Activated T-cell treated with anti-CD3 and anti-CD28 coated beads for 24 hours (primary cell): ENCODE measurements around the gene NTN1.
A peak's percentile ranks its signal among the peaks of the same experiment; 100 is the strongest.

Source experiments
- DNase-seq: peaks from one replicate; pipeline ENCODE4 v3.0.0-alpha.2; 2020; ENCODE audit warnings: low read depth

The NTN1 gene

DNA sequence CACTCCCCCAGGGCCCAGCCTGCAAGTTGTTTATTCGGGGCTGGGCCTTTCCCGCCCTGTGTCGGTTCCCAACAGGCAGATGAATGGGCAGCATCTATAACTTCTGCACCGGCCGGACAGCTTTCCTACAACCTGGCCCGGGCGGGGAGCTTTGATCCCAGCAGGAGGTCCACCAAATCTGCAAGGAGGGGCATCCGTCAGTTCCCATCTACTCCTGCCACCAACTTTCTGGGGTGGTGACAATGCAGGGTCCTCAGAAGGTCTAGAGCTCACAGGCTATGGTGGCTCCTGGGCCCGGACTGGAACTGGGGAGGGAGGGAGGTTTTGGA, 211.9 kb downstream of the NTN1 start:
- no peak for DNase-seq

DNA sequence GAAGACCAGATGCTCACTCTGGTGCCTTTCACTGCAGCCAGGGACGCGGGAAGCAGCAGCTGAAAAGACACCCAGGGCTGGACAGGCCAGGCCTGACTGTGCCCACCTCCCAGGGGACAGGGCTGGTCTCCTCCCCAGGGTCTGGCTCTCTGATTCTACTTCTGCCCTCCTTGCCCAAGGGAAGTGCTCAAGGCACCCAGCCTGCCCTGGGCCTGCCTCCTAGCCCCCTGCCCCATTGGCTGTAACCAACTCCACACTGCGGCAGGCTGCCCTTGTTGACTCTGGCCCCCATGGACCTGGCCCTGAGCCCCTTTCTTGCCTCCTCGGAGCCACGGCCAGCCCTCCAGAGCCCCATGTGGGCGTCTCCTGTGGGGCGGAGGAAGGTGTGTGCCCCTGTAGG, 212.5 kb downstream of the NTN1 start:
- DNase-seq = no peak

DNA sequence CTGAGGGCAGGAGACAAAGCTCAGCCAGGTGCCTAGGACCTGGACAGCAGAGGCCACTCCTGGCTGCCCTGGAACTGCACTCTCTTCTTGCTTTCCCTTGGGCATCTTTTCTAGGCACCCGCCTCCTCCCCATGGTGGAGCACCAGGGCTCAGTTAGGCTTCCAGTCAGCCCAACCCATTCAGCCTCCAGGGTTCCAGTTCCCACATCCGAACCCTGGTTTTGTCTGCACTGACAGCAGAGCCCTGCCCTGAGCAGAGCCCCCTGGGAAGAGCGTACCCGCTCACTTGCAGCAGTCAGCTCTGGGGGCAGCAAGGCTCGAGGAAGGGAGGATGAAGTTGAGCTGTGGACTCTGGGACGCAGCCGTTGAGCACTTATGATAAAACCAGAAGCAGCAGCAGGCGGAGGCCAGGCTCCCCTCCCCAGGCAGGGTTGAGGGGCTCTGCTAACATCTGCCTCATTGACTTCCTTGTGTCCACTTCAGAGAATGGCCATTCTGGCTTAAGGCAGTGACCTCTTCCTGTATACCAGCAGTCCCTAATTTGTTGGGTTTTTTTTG, 213.2 kb downstream of the NTN1 start:
- DNase-seq = no peak

DNA sequence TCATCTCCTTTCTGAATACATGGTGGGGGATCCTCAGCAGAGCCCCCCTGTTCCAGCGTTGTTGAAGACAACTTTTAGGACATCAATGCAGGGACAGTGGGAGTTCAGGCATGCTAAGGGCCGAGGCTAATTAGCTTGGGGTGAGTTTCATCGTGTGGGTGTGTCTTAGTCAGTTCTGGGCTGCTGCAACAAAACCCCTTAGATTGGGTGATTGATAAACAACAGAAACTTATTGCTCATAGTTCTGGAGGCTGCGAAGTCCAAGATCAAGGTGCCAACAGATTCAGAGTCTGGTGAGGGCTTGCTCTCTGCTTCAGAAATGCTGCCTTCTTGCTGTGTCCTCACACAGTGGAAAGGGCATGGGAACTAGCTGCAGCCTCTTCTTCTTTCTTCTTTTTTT, 214.0 kb downstream of the NTN1 start:
- no peak for DNase-seq

DNA sequence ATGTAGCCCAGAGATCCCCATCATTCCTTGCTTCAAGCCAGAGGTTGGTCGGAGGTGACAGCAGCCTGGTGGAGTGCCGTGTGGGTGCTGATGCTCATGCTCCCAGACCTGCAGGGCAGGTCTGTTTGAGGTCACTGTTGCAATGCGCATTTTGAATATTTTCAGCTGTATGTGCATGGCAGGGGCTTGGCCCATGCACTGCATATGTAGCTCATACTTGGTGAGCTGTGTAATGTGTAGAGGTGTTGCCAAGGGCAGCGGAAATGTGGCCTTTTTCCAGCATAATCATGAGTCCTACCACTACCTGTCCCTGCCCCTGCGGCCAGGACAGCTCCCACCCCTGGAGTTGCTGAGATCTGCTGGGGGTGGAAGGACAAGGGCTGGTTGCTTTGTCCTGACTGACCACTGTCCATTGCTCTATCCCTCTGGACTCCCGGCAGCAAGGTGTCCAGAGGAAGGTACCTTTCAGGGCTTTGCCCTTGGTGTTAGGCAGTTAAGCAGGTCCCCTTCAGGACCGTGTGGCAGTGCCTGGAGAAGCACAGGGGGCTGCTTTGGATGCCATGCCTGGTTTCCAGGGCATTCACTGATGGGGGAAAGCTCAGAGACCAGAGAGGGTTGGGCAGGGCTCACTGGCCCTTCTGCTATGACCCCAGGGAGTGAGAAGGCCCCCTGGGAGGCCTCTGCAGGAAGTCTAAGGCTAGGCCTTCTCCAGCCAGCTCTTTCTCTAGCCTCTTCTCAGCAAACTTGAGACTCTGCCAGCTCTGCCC, 215.2 kb downstream of the NTN1 start:
- no peak for DNase-seq

DNA sequence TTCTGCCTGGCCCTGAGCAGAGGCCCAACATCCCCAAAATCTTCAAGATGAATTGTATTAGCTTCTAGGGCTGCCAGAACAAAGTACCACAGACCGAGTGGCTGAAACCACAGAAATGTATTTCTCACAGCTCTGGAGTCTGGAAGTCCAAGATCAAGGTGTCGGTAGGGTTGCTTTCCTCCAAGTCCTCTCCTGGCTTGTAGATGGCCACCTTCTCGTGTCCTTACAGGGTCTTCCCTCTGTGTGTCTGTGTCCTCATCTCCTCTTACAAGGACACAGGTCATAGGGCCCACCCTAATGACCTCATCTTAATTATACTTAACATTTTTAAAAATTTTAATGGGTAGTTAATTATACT, 215.7 kb downstream of the NTN1 start:
- DNase-seq = no peak

DNA sequence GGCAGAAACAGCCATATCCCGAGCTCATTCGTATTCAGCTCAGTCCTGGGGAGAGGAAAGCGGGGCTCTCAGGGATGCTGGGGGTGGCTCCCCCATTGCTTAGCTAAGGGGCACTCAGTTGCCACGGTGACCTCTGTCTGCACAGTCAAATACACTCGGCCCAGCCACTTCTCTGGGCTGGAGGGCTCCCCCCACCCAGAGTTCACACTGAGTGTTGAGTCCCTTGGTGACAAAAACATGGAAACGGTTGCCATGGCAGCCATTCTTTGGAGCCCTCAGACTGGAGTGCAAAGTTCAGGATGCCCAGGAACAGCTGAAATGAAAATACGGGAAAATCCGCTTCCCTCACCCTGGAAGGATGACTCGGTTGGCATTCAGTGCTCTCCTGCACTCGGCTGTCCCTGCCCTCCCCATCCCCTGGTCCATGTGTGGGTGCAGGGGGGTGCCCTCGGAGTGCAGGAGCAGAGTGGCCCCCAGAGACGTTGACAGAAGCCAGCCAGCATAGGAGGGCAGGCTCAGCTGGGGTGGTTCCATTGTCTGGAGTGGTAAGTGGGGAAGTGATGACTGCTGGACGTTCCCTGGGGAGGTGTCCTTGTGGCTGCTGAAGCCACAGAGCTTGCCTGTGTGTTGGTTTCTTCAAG, 216.5 kb downstream of the NTN1 start:
- no peak for DNase-seq

DNA sequence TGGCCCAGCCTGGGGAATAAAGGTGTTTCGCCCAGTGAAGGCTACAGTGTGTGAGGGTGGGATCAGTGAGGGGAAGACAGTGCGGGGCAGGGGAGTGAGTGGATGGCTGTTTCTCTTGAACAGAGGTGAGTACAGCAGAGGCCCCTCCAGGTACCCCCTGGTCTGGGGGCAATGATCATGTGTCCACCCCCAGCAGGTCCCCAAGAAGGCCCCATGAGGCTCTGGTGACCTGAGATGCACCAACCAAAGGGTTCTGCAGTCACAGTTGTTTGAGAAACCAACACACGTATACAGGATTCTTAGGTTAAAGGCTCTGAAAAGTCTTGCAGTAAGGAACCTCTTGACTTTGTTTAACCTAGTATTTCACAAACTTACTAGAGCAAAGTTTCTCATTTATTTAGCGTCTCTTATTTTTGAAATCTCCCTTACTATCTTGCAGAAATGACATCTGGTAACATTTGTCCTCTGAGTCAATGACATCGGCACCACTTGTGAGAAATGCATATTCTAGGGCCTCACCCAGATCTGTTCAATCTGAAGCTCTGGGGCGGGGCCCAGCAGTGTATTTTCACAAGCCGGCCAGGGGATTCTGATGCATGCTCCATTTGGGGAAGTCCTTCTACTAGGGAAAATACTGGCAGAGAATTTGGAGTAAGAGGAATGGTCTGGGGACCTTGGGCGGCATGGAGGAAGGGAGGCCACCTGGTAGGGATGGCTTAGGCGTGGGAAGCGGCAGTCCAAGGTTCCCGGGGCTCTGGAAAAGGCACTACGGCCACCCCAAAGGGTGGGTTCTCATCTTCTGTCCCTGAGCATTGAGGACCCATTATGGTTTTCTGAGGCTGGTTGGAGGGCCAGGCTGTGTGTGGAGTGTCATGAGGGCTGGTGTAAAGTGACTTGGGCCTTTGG, 217.3 kb downstream of the NTN1 start:
- no peak for DNase-seq

DNA sequence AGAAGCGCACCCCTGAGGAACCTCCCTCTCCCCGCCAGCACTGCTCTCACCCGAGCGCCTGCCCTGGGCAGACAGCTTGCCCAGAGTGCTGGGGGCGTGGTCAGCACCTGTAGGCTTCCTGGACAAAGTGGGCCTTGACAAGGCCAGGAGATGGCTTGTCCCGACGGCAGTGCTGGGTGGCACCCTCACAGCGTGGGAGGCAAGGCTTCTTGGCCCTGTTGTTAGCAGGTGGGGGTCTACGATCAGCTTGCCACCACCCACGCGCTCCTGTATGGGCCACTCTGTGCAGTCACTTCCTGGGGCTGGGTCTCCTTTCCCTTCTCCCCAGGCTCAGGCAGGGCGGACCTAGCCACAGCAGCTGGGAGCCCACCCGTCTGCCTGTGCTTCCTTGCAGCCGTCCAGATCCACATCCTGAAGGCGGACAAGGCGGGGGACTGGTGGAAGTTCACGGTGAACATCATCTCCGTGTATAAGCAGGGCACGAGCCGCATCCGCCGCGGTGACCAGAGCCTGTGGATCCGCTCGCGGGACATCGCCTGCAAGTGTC, 218.0 kb downstream of the NTN1 start:
- no peak for DNase-seq

DNA sequence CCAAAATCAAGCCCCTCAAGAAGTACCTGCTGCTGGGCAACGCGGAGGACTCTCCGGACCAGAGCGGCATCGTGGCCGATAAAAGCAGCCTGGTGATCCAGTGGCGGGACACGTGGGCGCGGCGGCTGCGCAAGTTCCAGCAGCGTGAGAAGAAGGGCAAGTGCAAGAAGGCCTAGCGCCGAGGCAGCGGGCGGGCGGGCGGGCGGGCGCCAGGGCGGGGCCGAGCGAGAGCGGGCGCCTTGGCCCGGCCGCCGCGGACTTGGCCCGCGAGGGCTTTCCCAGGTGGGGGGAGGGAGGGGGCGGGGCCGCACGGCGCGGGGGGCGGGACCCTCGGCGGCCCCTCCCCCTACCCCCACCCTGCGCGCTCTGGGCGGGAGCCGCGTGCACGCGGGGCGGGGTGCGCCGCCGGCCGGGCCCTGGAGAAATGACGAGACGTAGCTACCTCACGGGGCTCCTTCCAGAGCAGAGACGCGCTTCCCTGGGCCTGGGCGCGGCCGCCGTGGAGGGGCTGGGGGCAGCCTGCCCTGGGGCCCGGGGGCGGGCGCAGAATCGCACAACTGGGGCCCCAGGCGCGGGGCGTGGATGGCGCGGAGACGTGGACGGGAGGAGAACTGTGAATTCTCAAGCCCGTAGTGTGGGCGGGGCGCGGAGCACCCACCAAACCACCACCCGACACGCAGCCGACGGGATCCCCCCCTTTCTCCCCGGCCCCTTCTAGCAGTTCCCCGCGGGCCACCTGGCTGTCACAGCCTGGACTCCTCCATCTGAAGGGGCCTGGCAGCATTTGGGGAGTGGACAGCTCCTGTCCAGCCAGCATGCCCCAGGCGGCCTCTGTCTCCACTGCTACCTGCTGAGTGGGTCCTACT, 218.7 kb downstream of the NTN1 start:
- DNase-seq = peak; percentile 54

DNA sequence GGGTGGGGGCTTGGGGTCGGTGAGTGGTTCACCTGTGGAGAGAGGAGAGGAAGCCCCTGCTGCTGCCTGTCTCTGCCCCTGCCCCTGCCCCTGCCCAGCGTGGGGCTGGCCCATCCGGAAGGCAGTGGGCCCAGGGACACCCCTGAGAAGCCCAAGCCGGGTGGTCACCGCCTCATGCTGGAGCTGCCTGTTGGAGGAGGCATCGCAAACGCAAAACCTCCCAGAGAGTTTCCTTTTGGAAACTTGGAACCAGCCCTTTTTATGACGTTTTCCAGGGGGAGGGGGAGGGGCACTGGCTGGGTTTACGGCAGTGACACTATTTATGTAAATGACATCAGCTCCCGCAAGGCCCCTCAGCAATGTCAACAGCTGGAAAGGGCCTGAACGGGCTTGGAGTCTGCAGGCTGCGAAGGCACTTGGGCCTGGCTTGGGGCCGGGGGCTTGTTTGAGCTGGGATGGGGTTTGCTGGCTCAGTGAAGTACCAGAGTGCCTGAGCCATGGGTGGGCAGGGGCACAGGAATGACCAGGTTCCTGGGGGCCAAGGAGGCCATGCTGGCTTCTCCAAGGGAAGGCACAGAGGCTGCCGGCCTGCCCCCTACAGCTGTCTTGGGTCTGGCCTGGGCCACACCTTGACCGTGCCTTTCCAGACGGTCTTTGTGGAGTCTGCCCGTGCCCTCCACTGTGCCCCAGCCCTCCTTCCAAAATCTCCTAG, 219.5 kb downstream of the NTN1 start:
- DNase-seq = no peak

DNA sequence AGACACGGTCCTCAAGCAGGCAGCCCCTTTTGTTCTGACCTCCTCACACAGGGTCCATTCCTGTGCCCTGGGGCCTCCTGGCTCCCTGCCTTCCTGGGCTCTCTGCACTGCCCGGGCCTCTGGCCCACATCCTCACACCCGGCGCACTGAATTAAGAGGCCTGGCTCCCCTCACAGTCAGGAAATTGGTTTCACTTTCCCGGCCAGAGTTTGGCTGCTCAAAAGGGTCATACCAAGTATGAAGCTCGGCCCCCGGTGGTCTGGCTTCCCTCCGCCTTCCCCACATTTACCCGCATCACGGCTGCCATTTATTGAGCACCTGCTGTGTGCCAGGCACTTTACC, 220.0 kb downstream of the NTN1 start:
- no peak for DNase-seq

DNA sequence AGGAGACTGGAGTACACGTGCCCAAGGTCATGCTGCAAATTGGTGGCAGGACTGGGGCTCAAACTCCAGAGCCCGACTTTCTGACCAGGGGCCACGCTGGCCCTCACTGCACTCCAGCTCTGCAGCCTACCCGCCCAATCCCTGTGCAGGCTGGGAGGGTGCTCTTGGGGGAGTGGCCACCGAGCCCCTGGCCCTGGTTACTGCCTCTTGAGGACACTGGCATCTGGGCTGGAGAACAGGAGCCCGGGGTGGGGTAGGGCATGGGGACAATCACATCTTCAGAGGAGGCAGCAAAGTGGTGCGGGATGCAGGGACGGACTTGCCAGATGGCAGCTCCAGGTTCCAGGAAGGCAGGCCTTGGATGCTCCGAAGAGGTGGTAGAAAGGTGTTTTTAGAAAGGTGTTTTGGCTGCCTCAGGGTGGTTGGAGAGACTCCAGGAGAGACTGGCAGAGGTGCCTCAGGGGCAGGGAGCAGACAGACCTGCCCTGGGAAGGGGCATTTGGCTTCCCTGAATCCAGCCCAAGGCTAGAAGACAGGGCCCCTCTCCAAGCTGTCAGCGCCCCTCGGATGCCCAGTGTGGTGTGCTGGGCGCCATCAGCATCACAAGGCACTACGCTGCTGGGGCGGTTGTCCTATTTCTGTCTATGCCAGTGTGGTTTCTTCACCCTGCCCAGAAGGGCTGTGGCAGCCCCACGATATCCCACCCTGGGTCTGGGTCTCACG, 220.6 kb downstream of the NTN1 start:
- DNase-seq = no peak

DNA sequence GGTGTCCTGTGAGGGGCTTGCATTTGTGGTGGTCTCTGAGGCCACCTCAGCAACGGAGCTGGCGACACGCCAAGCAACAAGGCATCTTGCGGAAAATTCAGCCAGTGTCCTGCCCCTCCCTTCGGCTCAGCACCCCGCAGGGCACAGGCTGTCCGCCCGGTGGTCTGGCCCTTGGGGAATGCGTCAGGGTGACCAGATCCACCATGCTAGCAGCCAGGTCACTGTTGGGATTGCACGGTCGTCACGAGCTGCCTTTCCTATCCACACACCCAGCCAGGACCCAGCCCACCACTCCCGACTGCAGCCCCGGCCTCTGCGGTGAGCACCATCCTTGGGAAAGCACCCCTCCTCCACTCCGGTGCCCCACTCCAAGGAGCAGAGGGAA, 221.2 kb downstream of the NTN1 start:
- no peak for DNase-seq

DNA sequence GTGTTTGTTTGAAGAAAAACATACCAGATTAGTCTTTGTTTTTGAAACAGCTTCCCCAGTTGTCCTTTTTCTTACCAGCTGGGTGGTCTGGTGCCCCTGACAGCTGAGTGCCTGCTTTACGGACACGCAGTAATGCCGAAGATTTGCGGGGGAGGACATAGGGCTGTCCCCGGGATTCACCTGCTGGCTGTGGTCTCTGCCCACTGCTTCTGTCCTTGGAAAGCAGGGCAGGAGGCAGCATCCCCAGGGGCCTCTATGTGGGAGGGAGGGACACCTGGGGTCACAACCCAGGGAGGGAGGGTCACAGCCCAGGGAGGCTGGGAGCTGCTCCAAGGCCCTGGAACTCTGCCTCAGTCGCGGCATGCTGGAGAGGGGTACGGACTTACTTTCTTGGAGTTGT, 221.7 kb downstream of the NTN1 start:
- no peak for DNase-seq

DNA sequence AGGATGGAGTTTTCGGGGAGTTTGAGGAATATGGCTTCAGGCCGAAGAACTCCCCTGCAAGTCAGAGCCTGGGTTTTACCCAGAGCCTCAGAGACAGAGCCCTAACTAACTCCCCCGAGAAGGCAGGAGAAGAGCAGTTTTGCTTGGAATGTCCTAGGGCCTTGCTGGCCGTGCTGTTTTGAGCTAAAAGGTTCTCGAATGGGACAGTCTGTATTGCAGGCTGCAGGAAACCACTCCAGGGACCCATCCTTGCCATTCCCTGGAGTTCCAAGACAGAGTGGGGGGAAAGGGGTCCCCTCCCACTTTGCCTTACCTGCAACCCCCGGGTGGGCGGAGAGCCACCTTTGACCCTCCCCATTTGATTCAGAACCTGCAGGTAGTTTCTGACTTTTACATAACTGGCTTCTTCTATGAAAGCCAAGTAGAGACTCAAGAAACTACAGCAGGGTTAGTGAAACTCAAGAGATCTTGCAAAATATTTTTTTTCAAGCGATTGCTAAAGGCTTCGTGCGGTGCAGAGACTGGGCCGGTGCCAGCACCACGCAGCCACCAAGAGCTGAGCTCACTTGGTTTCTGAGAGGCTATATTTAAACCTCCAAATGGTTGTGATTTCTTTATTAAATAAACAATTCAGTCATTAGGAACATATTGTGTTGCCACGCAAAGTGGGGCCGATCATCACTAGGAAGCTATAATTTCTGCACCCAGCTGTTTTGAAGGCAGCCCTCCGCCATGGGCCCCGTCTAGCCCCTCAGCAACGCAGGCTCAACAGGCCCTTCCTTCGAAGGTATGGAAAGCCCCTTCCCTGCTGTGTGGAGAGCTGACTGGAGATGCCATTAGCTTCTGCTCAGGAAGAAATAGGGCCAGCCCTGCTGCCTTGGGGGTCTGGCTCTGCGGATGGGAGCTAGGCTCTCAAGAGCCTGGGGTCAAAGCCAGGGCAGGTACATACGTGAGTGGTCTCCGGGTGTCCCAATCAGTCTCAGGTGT, 223.0 kb downstream of the NTN1 start:
- no peak for DNase-seq

DNA sequence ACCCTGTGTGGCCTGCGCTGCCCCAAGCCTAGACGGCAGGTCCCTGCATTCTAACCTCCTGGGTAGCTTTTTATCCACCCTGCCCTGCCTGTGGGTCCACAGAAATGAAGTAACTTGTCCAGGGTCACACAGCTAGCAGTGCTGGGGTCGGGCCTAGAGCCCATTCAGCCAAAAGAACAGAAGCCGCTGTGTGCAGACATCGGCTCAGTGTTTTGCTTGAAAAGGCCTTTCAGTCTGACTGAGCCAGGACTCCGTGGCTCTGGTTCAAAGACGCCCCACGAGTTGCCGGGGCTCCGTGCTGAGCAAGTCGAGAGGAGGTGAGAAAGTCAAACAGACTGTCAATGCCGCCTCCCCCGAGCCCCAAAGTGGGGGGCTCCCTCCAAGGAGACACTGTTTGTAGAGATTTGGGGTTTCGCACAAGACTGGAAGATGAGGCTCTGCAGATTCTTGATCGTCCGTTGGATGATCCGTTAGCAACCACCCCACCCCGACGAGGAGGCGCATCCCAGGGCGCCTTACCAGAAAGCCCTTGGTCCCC, 226.2 kb downstream of the NTN1 start:
- DNase-seq = no peak

DNA sequence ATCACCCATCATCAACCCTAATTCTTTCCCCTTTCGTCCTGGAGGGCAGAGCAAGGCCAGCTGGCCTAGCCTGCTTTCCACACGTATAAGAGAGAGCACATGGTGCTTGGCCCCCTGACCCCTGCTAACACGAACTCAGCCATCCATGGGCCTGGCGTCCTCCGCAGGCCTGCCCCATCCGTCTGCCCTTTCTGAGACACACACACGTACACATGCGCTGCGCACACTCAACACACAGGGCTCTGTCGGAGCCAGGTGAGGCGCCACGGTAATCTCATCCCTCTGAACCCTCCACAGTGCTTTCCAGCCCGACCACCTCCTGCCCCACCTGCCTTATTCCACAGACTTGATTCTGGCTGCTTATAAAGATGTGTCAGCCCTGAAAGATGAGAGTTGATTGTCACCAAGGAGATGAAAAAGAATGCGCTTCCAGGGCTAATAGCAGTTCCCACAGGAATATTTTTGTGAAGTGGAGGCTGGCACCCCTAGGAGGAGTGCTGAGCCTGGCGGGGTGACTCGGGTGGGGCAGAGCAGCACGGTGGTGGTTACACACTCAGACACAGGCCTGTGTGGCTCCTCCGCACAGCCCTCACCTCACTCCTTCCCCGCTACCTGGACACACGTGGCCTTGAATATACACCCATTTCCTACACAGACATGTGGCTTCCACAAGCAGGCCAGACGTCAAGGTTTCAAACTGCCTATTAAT, 228.1 kb downstream of the NTN1 start:
- no peak for DNase-seq
